HG03039 (cell line): Measurements from ENCODE around the gene CPED1.
"Not testable (repeated sequence)": the region's sequence is repeated elsewhere in the genome, so short reads cannot be mapped to it uniquely, and the experiment has no call there.

Experiments used
- ATAC-seq: cut with Tn5 transposase; IDR thresholded peaks from one replicate; pipeline ENCODE4 v1.9.1; 2021; ENCODE audit warnings: mild to moderate bottlenecking, moderate library complexity; ENCODE audit not compliant: unreplicated experiment

The CPED1 gene

DNA sequence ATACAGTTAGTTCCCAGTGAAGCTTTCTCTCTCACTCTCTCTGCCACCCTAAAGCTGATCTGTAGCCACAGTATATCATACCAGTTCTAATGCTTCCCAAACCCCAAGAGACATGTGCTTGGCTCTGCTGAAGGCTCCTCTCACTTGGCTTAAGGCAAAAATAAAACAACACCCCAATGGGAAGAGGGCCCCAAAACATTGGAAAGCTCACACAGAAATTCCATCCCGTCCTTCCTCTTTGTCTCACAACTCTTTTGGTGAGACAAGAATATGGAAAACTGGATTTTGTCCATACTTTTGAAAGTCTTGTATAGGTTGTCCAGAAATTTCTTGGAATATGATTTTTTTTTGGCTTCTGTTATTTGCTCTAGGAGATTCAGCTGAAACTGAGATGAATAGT is 284.2 kb downstream of the CPED1 start:
- no peak for ATAC-seq

DNA sequence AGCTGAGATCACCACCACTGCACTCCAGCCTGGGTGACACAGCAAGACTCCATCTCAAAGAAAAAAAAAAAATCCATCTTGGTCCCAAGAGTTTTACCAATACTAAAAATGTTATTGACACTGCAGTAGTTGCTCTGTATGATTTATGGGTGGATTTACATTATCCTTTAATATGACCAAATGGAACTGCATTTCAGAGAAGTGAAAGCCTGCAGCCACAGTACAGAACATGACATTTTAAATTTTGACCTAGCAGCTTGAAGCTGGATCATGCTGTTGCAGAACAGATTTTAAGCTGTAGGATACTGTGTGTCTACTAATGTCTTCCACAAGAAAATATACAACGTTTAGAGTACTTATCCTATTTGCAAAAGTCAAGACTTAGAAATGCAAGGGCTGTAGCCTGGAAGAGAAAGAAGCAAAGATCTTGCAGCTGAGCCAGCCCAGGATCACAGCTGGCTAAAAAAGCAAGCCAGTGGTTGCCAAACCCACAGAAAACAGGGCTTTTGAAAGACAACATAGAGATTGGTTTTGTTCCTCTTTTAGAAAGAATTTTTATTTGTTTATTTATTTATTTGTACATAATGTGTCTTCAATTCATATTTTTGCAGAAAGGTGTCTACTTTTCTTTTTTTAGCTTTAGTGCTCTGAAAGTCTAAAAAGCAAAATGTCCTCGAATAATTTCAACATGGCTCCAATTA is 285.1 kb downstream of the CPED1 start:
- ATAC-seq = no peak

DNA sequence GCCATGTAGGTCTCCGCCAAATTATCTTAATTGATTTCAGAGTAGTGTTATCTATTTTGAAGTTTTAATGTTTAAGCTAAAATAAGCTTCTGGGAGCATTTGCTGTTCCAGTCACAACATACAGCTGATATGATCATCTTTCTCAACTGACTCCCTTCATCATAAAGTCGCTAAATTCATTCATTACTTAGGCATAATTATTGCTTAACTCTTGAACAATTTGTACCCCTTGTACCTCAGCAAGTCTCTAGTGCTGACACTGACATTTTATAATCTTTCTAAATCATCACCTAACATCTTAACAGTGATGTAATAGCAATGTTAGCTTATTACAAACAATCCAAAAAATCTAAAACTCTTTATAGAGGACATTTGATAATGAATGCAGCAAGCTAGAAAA is 286.0 kb downstream of the CPED1 start:
- no peak for ATAC-seq

DNA sequence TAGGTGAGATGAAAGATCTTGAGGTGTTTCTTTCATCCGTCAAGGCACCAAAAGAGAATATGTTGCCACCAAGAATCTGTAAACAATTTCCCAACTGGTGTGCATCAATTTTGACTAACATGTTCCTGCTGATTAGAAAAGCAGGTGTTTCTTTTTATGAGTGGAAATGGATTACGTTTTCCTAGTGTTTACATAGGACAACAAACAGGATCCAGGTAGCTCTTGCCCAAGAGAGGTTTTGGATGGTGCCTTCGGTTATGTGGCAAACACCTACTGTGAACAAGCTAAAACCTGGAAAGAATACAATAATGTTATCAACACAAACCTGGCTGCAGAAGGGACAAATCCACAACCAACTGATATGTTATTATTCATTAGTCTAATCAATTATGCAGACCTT is 286.7 kb downstream of the CPED1 start:
- no peak for ATAC-seq

DNA sequence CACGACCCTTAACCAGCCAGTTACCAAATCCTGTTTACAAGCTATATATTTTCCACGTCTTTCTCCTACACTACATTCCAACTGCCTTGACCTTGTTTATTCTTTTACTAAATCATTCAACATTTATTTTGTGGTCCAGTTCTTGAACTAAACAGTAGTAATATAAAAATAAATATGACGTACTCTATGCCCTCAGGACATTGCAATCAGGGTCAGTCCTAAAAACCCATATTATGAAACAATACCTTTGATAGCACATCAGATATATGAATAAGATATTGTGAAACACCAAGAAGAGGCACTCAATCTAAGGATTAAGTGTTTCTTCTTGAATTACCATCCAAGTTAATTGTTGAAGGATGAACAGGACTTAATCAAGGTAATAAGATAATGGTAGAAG is 287.8 kb downstream of the CPED1 start:
- no peak for ATAC-seq

DNA sequence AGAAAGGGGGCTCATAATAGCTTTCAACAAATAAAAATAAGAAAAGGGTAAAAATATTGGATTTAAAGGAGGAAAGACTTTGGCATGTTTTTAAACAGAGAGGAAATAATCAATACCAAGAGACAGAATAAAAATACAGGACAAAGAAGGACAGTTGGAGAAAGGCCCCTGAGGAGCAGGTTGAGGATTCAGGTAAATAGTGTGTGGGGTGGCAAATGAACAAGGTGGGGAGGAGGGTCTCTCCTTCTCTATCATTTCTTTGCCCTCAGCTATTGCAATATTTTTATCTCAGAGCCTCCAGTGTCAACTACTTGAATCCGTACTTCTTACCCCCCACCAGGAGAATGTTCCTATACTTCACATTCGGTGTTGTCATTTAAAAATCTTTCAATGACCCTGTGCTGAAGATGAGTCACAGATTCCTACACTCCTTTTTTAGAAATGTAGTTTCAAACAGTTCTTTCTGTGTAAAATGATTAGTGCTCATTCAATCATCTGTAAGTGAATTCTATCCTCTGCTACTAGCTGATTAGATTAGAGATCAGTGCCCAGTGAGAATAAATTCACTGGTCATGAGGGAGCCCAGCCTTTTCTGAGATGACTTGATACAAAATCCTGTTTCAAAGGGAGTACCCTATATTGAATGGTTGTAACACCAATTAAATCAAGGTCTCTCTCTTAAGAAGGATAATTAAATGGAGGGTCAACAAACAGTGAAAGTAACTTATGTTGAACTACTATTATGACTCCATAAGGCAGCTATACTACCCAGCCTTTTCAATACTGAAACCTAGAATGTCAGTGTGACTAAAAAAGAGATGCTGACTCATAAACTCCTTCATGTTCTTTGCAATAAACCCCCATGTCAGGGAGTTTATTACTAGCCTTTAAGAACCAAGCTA is 289.9 kb downstream of the CPED1 start:
- peak; percentile 99 for ATAC-seq

DNA sequence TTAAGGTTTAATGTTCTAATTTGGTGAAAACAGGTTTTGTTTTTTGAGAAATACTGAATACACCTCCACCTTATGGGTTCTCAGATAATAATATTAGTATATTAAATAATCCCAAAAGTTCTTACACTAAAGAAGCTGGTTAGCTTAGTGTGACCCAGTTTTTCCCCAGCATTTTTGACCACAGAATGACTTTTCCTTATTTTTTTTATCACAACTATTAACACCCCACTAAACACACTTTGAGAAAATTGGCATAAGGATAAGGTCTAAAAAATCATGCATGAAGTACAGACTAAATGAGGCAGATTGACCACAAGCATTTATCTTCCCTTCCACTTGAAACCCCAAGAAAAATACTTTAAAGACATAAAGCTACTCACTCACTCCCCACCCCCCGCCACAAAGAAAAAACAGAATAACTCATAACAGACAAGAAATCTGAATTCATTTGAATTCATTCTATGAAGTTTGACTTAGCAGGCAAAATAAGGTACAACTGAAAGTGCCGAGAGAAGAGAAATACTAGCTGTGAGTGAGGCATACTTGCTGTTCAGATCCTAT is 290.6 kb downstream of the CPED1 start:
- ATAC-seq = no peak

DNA sequence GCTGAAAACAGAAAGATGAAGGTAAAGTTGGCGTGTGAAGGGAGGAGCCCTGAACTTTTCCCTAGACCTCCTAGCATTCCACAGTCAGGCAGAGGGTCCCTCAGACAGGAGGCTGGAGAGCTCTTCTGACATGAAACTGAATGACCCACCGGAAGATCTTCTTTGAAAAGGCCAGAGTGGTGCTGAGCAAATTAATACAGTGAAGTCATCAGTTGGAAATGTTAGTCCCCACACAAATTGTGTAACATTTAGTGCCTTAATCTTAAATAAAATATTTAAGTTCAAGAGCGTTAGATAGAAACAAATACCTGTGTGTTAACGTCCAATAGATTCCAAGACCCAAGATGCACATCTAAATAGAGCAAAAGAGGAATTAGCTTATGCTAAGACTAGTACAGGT is 291.3 kb downstream of the CPED1 start:
- ATAC-seq = no peak

DNA sequence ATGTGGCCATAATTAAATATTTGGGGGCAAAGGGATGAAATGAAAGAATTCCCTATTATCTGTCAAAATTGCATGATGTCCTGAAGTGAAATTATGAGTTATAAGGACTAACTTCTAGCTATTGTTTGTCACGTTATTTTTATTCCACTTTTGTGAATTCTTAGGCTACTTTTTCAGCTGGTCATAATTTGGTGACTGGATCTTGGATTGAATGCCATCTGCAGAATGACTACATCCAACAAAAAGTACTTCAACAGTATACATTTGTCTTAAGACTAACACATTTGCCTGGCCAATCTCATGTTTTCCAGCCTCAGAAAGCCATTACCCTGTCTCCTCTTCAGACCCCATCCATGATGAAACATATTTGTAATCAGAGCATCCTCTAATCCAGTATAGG is 292.1 kb downstream of the CPED1 start:
- ATAC-seq = no peak

DNA sequence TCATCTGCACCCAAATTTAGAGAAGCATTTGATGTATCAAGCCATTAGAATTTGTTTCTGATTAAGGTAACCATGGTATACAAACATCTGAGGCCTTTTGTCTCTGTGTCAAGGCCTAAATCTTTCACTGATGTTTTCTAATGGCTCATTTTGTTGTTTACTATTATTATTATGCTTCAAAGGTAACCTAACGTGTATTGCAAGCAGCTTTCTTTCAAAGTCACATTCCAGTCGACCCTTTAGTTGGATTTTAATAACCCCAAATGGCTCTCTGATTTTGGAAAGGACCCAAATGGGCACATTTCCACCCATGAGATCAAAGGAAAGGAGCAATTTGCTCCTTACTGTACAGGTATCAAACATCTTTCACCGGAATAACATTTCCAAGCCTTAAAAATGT is 293.6 kb downstream of the CPED1 start:
- no peak for ATAC-seq

DNA sequence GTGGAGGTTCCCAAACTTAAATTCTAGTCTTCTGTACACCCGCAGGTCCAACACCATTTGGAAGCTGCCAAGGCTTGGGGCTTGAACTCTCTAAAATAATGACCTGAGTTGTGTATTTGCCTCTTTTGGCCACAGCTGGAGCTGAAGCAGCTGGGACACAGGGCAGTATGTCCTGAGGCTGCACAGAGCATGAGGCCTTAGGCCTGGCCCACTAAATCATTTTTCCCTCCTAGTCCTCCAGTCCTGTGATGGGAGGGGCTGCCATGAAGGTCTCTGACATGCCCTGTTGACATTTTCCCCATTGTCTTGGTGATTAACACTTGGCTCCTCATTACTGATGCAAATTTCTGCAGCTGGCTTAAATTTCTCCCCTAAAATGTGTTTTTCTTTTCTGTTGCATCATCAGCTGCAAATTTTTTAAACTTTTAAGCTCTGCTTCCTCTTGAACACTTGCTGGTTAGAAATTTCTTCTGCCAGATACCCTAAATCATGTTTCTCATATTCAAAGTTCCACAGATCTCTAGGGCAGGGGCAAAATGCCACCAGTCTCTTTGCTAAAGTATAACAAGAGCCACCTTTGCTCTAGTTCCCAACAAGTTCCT is 296.7 kb downstream of the CPED1 start:
- ATAC-seq = no peak

DNA sequence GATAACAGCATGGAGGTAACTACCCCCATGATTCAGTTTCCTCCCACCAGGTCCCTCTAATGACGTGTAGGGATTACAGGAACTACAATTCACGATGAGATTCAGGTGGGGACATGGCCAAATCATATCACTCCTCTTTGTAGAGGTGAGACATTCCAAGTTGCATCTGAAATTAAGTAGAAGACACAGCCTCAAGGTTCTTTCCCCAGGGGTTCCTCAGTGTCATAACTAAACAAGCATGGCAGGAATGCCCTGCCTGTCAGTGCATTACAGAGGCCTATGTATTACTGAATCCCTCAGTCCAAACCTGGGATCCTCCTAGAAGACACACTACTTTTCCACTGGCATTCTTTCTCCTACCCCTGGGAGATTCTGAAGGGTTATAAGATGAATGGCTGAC is 297.7 kb downstream of the CPED1 start:
- ATAC-seq = no peak

DNA sequence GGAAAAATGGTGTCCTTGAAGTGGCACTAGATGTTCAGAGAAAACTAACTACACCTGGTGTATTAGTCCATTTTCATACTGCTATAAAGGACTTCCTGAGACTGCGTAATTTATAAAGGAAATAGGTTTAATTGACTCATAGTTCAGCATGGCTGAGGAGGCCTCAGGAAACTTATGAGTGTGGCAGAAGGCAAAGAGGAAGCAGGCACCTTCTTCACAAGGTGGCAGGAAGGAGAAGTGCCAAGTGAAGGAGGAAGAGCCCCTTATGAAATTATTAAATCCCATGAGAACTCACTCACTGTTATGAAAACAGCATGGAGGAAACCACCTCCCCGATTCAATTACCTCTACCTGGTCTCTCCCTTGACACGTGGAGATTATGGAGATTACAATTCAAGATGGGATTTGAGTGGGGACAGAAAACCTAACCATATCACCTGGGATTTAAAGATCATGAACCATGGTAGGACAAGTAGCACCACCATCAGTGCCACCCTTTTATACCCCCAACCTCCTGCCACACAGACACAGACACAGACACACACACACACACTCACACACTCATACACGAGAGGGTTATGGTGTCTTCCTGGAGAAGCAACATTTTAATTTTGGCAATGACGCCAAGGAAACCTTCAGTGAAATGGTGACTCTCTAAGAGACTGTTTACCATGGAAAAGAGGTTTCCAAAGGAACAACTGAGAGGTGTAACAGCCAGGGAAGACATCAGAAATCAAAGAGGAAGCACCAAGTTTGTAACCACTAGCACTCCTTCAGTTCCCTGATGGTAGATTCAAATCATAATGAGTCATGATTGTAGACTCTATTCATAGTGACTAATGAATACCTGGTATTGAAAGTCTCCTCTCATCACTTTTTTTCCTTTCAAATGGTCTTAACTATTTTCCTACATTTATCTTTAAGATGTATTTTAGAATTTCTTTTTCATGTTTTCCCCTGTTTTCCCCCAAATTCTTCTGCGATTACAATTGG is 298.5 kb downstream of the CPED1 start:
- no peak for ATAC-seq

DNA sequence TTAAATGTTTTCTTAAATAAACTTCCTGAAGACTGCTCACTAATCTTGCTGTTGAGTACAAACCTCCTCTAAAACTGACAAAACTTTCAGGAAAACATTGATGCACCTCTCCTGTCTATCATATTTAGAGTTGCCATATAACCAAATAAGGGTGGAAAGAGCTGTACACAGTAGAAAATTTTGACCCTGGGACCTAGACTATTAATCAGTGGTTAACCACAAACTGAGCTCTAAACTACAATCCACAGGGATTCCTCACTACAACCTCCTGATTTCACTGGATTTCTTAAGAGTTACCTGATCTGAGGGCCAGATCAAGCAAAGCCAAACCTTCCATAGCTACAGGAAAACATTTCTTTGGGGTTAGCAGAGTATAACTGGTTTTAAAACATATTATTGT is 300.4 kb downstream of the CPED1 start:
- no peak for ATAC-seq

DNA sequence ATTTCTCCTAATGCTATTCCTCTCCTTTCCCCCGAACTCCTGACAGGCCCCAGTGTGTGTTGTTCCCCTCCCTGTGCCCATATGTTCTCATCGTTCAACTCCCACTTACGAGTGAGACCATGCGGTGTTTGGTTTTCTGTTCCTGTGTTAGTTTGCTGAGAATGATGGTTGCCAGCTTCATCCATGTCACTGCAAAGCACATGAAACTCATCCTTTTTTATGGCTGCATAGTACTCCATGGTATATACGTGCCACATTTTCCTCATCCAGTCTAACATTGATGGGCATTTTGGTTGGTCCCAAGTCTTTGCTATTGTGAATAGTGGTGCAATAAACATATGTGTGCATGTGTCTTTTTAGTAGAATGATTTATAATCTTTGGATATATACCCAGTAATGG is 301.4 kb downstream of the CPED1 start:
- ATAC-seq = not testable (repeated sequence)

DNA sequence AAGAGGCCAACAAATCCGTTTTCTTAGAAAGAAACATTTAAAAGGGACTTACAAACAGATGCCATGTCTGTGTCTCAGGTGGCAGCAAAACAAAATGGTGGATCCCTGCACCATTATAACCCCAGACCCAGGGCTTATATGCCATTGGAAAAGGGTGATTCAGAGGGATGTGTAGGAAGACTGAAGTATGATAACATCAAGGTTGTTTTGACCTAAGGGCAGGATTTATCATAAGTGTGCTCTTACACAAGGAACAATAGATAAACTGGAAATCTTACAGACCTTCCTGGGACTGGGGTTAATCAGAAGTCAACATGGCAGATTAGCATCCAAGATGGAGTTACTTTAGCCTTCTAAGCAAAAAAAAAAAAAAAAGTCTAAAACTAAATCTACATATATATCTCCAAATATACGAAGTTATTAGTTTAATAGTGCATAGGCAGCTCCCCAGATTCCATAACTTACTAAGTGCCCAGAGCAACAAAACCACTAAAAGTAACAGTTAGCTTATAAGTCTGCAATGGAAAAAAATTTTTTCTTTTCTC is 306.0 kb downstream of the CPED1 start:
- no peak for ATAC-seq

DNA sequence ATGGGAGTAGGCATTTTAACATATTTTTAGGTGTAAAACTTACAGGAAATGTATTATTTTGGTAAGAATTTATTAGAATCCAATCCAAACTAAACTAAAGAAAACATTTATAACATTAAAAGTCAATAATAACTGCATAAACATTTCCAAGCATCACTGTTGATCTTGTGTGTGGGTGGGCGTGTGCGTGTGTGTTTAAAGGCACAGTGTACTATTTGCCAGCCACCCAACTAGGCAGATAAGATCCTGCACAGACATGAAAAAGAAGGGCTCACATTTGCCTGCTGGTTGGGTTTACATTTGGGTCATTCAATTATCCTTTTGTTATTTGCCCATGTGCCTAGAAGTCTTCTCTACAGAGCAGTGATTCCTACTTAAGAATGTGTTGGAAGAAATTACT is 309.3 kb downstream of the CPED1 start:
- ATAC-seq = no peak

DNA sequence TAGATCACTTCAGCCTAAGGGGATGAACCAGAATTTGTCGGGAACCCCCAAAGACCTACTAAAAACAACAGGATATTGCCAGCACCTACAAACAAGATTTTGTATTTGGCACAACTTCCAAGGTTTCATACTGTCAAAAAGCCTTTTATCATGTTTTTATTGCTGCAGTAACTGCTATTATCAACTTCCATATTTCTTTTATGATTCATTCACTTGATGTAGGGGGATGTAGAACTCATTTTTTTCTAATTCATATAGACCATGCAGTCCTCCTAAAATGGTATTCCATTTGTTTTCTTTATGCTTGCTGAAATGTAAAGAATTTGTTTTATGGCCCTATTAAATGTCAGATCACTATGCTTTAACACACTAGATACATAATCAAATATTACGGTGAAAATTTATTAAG is 310.3 kb downstream of the CPED1 start:
- no peak for ATAC-seq

DNA sequence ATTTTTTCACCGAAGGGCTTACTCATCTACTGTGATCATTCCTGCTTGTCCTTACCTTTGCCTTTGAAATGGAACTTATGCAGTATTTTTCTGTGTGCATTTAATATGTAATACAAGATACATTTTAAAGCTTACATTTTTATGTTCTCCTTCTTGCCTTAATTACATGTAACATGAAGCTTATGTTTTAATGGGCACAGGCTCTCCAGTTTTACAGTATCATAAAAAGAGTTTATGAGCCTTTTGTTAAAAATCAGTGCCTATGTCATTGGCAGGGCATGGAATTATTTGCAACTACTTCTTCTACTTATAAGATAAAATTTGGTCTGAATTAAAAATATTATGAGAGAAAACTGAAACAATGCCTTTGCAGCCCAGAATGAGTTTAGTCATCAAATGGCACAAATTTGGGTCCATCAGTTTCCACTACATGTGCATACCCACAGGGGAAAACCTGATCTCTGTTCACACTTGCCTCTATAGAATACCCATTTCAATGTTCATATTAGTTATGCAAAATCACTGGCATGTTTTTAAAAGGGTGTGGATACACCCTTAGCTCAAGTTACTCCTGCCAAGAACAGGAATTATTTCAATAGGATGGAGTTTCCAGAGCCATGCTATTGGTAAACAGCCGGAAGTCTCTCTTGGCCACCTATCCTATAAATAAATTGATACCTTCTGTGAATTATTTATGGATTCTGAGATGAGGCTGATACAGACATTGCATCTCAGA is 312.3 kb downstream of the CPED1 start:
- no peak for ATAC-seq
